HG03342 (cell line): ENCODE data around the gene PRR3.
A peak's percentile ranks its signal among the peaks of the same experiment; 100 is the strongest.

Source experiments
- ATAC-seq: cut with Tn5 transposase; IDR thresholded peaks from one replicate; pipeline ENCODE4 v1.9.1; 2021; ENCODE audit warnings: mild to moderate bottlenecking, moderate library complexity; ENCODE audit not compliant: unreplicated experiment

Gene PRR3

GRCh38 chr6:30533460-30534294 is 23.4 kb upstream of the PRR3 start:
- ATAC-seq: no peak

- no peak for ATAC-seq
These were observed 19.2 kb upstream of the PRR3 start for GRCh38 chr6:30537931-30538330.

- peak; percentile 73 for ATAC-seq
These were observed 15.3 kb upstream of the PRR3 start for GRCh38 chr6:30541515-30542403.

- no peak for ATAC-seq
These were observed 14.7 kb upstream of the PRR3 start for GRCh38 chr6:30542404-30542725.

GRCh38 chr6:30542915-30543314 is 14.2 kb upstream of the PRR3 start:
- no peak for ATAC-seq

GRCh38 chr6:30543821-30544220 is 13.3 kb upstream of the PRR3 start:
- no peak for ATAC-seq

- ATAC-seq: no peak
These were observed 12.3 kb upstream of the PRR3 start for GRCh38 chr6:30544666-30545272.

GRCh38 chr6:30547454-30547853 is 9.6 kb upstream of the PRR3 start:
- no peak for ATAC-seq

- ATAC-seq: no peak
These were observed 8.7 kb upstream of the PRR3 start for GRCh38 chr6:30548375-30548774.

GRCh38 chr6:30554404-30554803 is 2.7 kb upstream of the PRR3 start:
- no peak for ATAC-seq

- ATAC-seq: no peak
These were observed 1.9 kb upstream of the PRR3 start for GRCh38 chr6:30554962-30555815.

GRCh38 chr6:30555816-30556065 is 1.4 kb upstream of the PRR3 start:
- peak; percentile 12 for ATAC-seq

GRCh38 chr6:30556066-30556905 is 809 bp upstream of the PRR3 start, which contains the start of gene GNL1:
GNL1 (minus strand) TSS chr6:30556489; CDS start chr6:30556203, 286 bp downstream.
- ATAC-seq: peak; percentile 76

GRCh38 chr6:30557683-30557981 is 537 bp downstream of the PRR3 start:
- peak; percentile 6 for ATAC-seq

- ATAC-seq: no peak
These were observed 3.8 kb downstream of the PRR3 start for GRCh38 chr6:30560930-30561329.

GRCh38 chr6:30562470-30563425 is 5.7 kb downstream of the PRR3 start:
- no peak for ATAC-seq

- no peak for ATAC-seq
These were observed 7.0 kb downstream of the PRR3 start for GRCh38 chr6:30564114-30564513.

GRCh38 chr6:30565772-30566171 is 8.7 kb downstream of the PRR3 start:
- no peak for ATAC-seq

GRCh38 chr6:30568245-30568644 is 11.2 kb downstream of the PRR3 start:
- no peak for ATAC-seq
